OCI-LY3 (cell line): ENCODE data around the gene ST6GALNAC2.

ENCODE experiments used
- EZH2phosphoT487 ChIP-seq: fragments of 200-600 bp; shearing (Covaris generic); IDR thresholded peaks from 2 replicates; pipeline ENCODE4 v1.6.1; 2018; ENCODE audit warnings: antibody characterized with exemption, mixed run types, low read depth
- TF ChIP-seq, protein P1 (sequence below): fragments of 200-600, 300-600 bp; sonication (generic); IDR thresholded peaks from 2 replicates; pipeline ENCODE4 v1.5.1; 2014; ENCODE audit warnings: antibody characterized with exemption, low read length, low read depth

DNA sequence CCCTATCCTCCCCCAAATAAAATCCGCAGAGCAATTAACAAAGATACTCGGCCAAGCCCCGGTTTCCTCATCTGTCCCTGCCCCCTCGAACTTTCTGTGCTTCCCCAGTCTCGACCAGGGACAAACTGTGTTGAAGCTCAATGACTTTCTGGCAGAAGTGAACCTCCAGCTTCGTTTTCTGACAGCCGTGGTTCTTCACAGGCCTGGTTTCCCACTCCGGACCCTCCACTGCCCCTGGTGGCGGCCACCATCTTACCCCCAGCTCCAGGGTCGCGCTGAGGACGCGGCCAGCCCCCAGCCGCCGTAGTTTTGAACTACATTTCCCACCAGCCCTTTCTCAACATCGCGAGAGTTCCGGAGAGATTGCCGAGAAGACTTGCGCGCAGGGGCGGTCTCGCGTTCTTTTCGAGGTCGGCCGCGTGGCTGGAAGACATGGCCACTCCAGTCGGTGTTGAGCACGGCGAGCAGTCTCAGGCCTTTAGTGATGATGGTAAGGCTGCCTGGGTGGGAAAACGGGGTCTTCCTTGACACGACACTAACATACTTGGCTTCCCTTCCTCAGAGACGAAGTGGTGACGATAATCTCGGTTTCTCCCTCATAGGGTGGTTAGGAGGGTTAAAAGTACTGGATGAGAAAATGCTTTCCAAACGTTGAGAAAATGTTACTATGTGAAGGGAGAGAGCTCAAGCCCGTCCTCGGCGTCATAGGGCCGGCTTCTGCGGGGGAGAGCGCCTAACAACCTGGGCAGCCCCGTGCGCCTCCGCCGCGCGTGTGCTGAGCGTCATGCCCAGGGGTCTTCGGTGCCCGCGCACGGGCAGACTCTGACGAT, 28.1 kb downstream of the ST6GALNAC2 start:
- no peak for TF ChIP-seq EZH2phosphoT487
- TF ChIP-seq, protein P1, sequence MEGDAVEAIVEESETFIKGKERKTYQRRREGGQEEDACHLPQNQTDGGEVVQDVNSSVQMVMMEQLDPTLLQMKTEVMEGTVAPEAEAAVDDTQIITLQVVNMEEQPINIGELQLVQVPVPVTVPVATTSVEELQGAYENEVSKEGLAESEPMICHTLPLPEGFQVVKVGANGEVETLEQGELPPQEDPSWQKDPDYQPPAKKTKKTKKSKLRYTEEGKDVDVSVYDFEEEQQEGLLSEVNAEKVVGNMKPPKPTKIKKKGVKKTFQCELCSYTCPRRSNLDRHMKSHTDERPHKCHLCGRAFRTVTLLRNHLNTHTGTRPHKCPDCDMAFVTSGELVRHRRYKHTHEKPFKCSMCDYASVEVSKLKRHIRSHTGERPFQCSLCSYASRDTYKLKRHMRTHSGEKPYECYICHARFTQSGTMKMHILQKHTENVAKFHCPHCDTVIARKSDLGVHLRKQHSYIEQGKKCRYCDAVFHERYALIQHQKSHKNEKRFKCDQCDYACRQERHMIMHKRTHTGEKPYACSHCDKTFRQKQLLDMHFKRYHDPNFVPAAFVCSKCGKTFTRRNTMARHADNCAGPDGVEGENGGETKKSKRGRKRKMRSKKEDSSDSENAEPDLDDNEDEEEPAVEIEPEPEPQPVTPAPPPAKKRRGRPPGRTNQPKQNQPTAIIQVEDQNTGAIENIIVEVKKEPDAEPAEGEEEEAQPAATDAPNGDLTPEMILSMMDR, result peak; percentile 53
